Measurements from ENCODE around the gene CAPRIN1.

DNA sequence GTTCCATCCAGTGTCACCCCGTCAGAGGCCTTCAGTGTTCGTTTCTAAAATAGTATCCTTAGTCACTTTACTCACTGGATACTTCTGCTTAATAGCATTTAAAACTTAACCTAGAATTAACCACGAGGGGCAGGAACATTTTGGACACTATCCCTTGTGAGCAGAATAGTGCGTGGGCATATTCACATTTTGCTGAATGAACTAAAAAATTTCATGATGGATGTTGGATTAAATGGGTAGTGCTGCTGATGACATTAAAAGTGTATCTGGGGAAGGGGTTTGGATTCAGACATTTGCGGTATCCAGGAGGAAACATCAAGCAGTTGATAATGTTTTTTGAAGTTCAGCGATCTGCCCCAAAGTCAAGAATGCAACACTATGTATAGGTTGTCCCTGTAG lies 53.1 kb downstream of the CAPRIN1 start:
- TF ChIP-seq CTCF (IDR thresholded peaks at IDR 0.05; ENCODE audit: extremely low read depth in 1 of 2, insufficient read depth in 1 of 2, low read depth in 1 of 2, low read length in 2 of 2) (no peak), EZH2 (IDR thresholded peaks at IDR 0.05; ENCODE audit: borderline replicate concordance, low read depth, low read length, severe bottlenecking) (no peak), GATA2 (IDR thresholded peaks at IDR 0.05; ENCODE audit: insufficient read depth, insufficient read length, low read depth, low read length) (no peak)
